Cardiac fibroblast (primary cell): Measurements from ENCODE around the gene TNK1.

Experiments used
- DNase-seq, 2 donors: peaks; one replicate each; pipeline versions ENCODE4 v3.0.0 to v3.0.0-alpha.2; 2010; ENCODE audit warnings: low read depth in 2 of 2
- H3K4me3 ChIP-seq, 2 donors: replicated peaks in 1 of 2; 1 replicate in 1 of 2; 2 replicates in 1 of 2; pipeline ENCODE4 v1.5.1; 2011; ENCODE audit warnings: low read depth in 2 of 2, low read length in 2 of 2, mild to moderate bottlenecking in 2 of 2, moderate library complexity in 1 of 2
- CTCF ChIP-seq: IDR thresholded peaks from one replicate; pipeline ENCODE4 v1.5.1; 2011; ENCODE audit warnings: low read depth, mild to moderate bottlenecking, low read length, inconsistent platforms

Gene TNK1

GRCh38 chr17:7407082-7407481, 26.2 kb downstream of the TNK1 start:
- no peak for TF ChIP-seq CTCF
- DNase-seq, result no peak

GRCh38 chr17:7407485-7408251, 26.8 kb downstream of the TNK1 start, which contains the start of gene NLGN2:
TSS of gene NLGN2 (plus strand) at chr17:7407845. CDS start at chr17:7408256, 411 bp downstream.
- DNase-seq, result no peak
- TF ChIP-seq CTCF, result no peak
- no peak within 1 kb of the TSS for H3K4me3 ChIP-seq

More at GRCh38 chr17:7407082-7407481, 26.2 kb downstream of the TNK1 start:
- H3K4me3 ChIP-seq, result no peak overlapping the region

GRCh38 chr17:7408252-7408727, 27.4 kb downstream of the TNK1 start:
- no peak for DNase-seq
- no peak for TF ChIP-seq CTCF
- no peak overlapping the region for H3K4me3 ChIP-seq

- TF ChIP-seq CTCF, result no peak
- no peak for DNase-seq
- no peak overlapping the region for H3K4me3 ChIP-seq
These were observed 28.0 kb downstream of the TNK1 start for GRCh38 chr17:7408863-7409262.

GRCh38 chr17:7409716-7410115, 28.8 kb downstream of the TNK1 start:
- TF ChIP-seq CTCF, result no peak
- no peak overlapping the region for H3K4me3 ChIP-seq
- DNase-seq, result no peak

- DNase-seq, result no peak
- no peak for TF ChIP-seq CTCF
- H3K4me3 ChIP-seq, result no peak overlapping the region
These were observed 29.9 kb downstream of the TNK1 start for GRCh38 chr17:7410634-7411426.
